ENCODE results near the gene SNAP91.
A peak's percentile ranks its signal among the peaks of the same experiment; 100 is the strongest.

GRCh38 chr6:83615025-83615999 lies 93.6 kb downstream of the SNAP91 start:
- TF ChIP-seq CTCF (IDR thresholded peaks at IDR 0.05) (peak; percentile 69), EZH2 (IDR thresholded peaks at IDR 0.05; ENCODE audit: borderline replicate concordance, insufficient read depth, low read depth, low read length, poor library complexity, severe bottlenecking) (no peak)
